Smooth muscle cell (in vitro differentiated cells): Measurements from ENCODE around the gene GRSF1. TPM values are rescaled to one million over a fixed set of nuclear protein-coding genes. Genes with fewer than 3 reads are reported as not detected.

Source experiments
- DNase-seq: peaks from one replicate; lab custom pipeline; 2025; ENCODE audit not compliant: unreplicated experiment; lab: John Stamatoyannopoulos, UW
- H2AFZ ChIP-seq: fragments of 200-600 bp; sonication (generic); 2 replicates; pipeline ENCODE4 v1.6.0; 2016; ENCODE audit warnings: antibody characterized with exemption, low read depth, mild to moderate bottlenecking
- H3F3A ChIP-seq: fragments of 200-600 bp; sonication (generic); 2 replicates; pipeline ENCODE4 v1.6.0; 2017; ENCODE audit warnings: antibody characterized with exemption, low read depth
- H3K27ac ChIP-seq: fragments of 200-600 bp; sonication (generic); 2 replicates; pipeline ENCODE4 v1.5.1; 2016; ENCODE audit warnings: low read depth, mild to moderate bottlenecking
- H3K27me3 ChIP-seq: fragments of 200-600 bp; sonication (generic); 2 replicates; pipeline ENCODE4 v1.6.1; 2016; ENCODE audit warnings: low read depth, mild to moderate bottlenecking
- H3K36me3 ChIP-seq: fragments of 200-600 bp; sonication (generic); 2 replicates; pipeline ENCODE4 v1.5.1; 2016; ENCODE audit warnings: low read depth
- H3K4me1 ChIP-seq: fragments of 200-600 bp; sonication (generic); 2 replicates; pipeline ENCODE4 v1.5.1; 2016; ENCODE audit warnings: low read depth
- H3K4me2 ChIP-seq: fragments of 200-600 bp; sonication (generic); 2 replicates; pipeline ENCODE4 v1.6.0; 2016; ENCODE audit warnings: mild to moderate bottlenecking
- H3K4me3 ChIP-seq: fragments of 200-600 bp; sonication (generic); 2 replicates; pipeline ENCODE4 v1.5.1; 2016; ENCODE audit warnings: mild to moderate bottlenecking
- H3K79me2 ChIP-seq: fragments of 200-600 bp; sonication (generic); 2 replicates; pipeline ENCODE4 v1.6.0; 2016; ENCODE audit warnings: low read depth, mild to moderate bottlenecking
- H3K9ac ChIP-seq: fragments of 200-600 bp; sonication (generic); 2 replicates; pipeline ENCODE4 v1.6.0; 2016; ENCODE audit warnings: low read depth
- H3K9me3 ChIP-seq: fragments of 200-600 bp; sonication (generic); replicated peaks from 2 replicates; pipeline ENCODE4 v1.5.1; 2016; ENCODE audit warnings: low read depth
- H4K20me1 ChIP-seq: fragments of 200-600 bp; sonication (generic); 2 replicates; pipeline ENCODE4 v1.6.0; 2016; ENCODE audit warnings: low read depth
- CTCF ChIP-seq: fragments of 200-600 bp; sonication (generic); IDR thresholded peaks from 2 replicates; pipeline ENCODE4 v1.5.1; 2017; ENCODE audit warnings: borderline replicate concordance, mild to moderate bottlenecking, antibody characterized with exemption; ENCODE audit not compliant: insufficient read depth, poor library complexity, severe bottlenecking
- WGBS: methylation state at CpG from one replicate; pipeline ENCODE4 v1.1.7; 2016; ENCODE audit warnings: low lambda C conversion rate; 5-methylcytosine and 5-hydroxymethylcytosine counted together
- polyA plus RNA-seq: library from polyadenylated mRNA; unstranded; fragments of >200 nt; fragmentation: Nextera tagmentation; extraction: Ambion mirVana; gene quantifications from 2 replicates; pipeline ENCODE4 v1.2.1, GENCODE V29; 2016
- total RNA-seq: library from RNA; depleted of rRNA; stranded (reverse); fragments of >200 nt; gene quantifications from 2 replicates; pipeline ENCODE4 v1.2.3, GENCODE V29; 2014

GRSF1 gene
- total and polyA plus RNA-seq, 2 experiments from 2014 or later, result 105 to 109 TPM

DNA sequence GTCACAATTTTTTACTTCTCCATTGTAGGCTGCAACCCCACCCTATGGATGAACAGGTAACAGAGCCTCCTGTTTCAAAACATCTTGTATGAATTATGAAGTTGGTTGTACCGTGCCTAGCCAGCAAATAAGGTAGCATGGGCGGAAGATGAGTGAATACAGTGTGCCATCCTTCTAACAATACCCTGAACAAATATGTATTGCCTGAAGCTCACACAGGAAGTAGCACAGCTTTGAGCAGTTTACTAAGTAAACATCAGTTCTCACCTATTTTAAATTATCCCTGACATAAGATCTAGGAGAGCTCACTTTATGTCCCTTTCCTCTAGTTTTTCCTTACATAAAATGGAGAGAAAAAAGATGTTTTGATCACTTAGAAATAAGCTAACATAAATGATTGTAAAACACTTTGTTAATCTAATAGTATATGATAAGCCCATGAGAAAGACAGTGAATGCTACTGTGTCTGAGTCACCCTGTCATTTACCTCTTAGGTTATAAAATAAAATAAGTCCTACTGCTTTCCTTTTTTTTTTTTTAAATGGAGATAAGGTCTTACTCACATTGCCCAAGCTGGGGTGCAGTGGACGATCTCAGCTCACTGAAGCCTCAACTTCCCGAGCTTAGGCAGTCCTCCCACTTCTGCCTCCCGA, 36.6 kb downstream of the GRSF1 start:
- no peaks in the 10 kb centered on the region for H3F3A ChIP-seq
- no peaks in the 10 kb centered on the region for H3K4me1 ChIP-seq
- whole genome bisulfite sequencing, result 86% methylated on average over 5 of the region's 5 CpGs
- H2AFZ ChIP-seq, result no peak overlapping the region
- H4K20me1 ChIP-seq, result no peaks in the 10 kb centered on the region
- DNase-seq, result no peak
- H3K9ac ChIP-seq, result no peak overlapping the region
- H3K36me3 ChIP-seq, result no peaks in the 10 kb centered on the region
- H3K27me3 ChIP-seq, result no peaks in the 10 kb centered on the region
- no peak overlapping the region for H3K4me2 ChIP-seq
- no peaks in the 10 kb centered on the region for H3K9me3 ChIP-seq
- no peak for TF ChIP-seq CTCF
- H3K79me2 ChIP-seq, result no peaks in the 10 kb centered on the region
- no peak overlapping the region for H3K4me3 ChIP-seq
- H3K27ac ChIP-seq, result no peak overlapping the region

DNA sequence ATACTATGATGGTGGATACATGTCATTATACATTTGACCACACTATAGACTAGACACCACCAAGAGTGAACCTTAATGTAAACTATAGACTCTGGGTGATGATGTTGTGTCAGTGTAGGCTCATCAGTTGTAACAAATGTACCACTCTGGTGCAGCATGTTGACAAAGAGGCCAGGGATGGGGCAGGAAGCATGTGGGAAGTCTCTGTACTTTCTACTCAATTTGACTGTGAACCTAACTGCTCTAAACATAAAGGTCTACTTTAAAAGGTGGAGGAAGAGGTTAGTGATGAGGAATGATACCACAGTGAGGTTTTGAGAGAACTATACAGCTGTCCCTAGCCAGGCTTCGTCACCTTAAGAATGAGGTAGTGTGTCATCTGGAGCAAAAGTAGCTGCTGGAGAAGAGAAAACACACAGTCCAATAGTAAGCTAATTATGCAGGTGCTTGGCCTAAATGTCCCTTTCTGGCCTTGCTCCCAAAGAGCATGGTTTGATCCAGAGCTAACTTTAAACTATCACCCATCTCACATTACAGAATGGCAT, 38.4 kb downstream of the GRSF1 start:
- no peak overlapping the region for H3K4me3 ChIP-seq
- no peaks in the 10 kb centered on the region for H4K20me1 ChIP-seq
- no peaks in the 10 kb centered on the region for H3K4me1 ChIP-seq
- 100% methylated on average over 1 of the region's 1 CpG for WGBS
- no peaks in the 10 kb centered on the region for H3F3A ChIP-seq
- H3K79me2 ChIP-seq, result no peaks in the 10 kb centered on the region
- no peaks in the 10 kb centered on the region for H3K36me3 ChIP-seq
- H3K9ac ChIP-seq, result no peak overlapping the region
- no peak for DNase-seq
- H3K9me3 ChIP-seq, result no peaks in the 10 kb centered on the region
- H2AFZ ChIP-seq, result no peak overlapping the region
- no peaks in the 10 kb centered on the region for H3K27me3 ChIP-seq
- no peak for TF ChIP-seq CTCF
- H3K27ac ChIP-seq, result no peak overlapping the region
- no peak overlapping the region for H3K4me2 ChIP-seq

- no peak for TF ChIP-seq CTCF
- Histone ChIP-seq H3K4me1 (no peaks in the 10 kb centered on the region), H3F3A (no peaks in the 10 kb centered on the region), H3K4me3 (no peak overlapping the region), H2AFZ (no peak overlapping the region), H3K27ac (no peak overlapping the region), H3K79me2 (no peaks in the 10 kb centered on the region), H4K20me1 (no peaks in the 10 kb centered on the region), H3K27me3 (no peaks in the 10 kb centered on the region), H3K9me3 (no peaks in the 10 kb centered on the region), H3K4me2 (no peak overlapping the region), H3K36me3 (peaks cover 15% of the 10 kb centered on the region), H3K9ac (no peak overlapping the region)
- no peak for DNase-seq
- WGBS, result 97% methylated on average over 6 of the region's 6 CpGs
Measured at GRCh38 chr4:70793626-70794025, 46.1 kb downstream of the GRSF1 start.

GRCh38 chr4:70788733-70789132, 51.0 kb downstream of the GRSF1 start:
- peaks cover 28% of the 10 kb centered on the region for H3K36me3 ChIP-seq
- WGBS, result 81% methylated on average over 1 of the region's 1 CpG

More at GRCh38 chr4:70788733-70789132, 51.0 kb downstream of the GRSF1 start:
- no peak overlapping the region for H3K27ac ChIP-seq
- H4K20me1 ChIP-seq, result no peaks in the 10 kb centered on the region
- DNase-seq, result no peak
- no peaks in the 10 kb centered on the region for H3K9me3 ChIP-seq
- no peak overlapping the region for H3K4me3 ChIP-seq
- no peaks in the 10 kb centered on the region for H3K27me3 ChIP-seq
- no peak overlapping the region for H3K4me2 ChIP-seq
- no peak overlapping the region for H3K9ac ChIP-seq
- no peak overlapping the region for H2AFZ ChIP-seq
- no peaks in the 10 kb centered on the region for H3F3A ChIP-seq
- no peak for TF ChIP-seq CTCF
- H3K79me2 ChIP-seq, result no peaks in the 10 kb centered on the region
- no peaks in the 10 kb centered on the region for H3K4me1 ChIP-seq
